Measurements from ENCODE around the gene SOD1.
A peak's percentile ranks its signal among the peaks of the same experiment; 100 is the strongest.

Gene SOD1

GRCh38 chr21:31684918-31685317 lies 25.4 kb downstream of the SOD1 start:
- no peak for DNase-seq (ENCODE audit: low spot score)

DNA sequence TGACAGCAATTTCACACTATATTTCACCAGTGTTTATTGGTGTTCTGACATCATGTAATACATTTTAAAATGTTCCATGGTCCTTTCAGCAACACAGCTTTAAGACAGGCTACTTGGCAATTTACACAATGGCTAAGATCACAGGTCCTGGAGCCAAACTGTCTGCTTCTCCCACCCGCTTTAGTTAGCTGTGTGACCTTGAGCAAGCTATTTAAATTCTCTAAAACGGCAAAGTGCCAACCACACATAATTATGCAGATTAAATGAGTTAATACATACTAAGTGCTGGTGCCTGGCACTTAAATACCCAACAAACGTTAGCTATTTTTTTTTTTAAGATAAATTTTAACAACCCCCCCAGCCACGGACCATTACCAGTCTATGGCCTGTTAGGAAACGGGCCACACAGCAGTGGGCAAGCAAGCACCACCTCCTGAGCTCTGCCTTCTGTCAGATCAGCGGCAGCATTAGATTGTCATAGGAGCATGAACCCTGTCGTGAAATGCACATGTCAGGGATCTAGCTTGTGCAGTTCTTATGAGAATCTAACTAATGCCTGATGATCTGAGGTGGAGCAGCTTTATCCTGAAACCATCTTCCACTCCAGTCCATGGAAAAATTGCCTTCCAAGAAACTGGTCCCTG lies 26.9 kb downstream of the SOD1 start:
- no peak for DNase-seq (ENCODE audit: low spot score)

GRCh38 chr21:31687108-31687507 lies 27.6 kb downstream of the SOD1 start:
- no peak for DNase-seq (ENCODE audit: low spot score)

DNA sequence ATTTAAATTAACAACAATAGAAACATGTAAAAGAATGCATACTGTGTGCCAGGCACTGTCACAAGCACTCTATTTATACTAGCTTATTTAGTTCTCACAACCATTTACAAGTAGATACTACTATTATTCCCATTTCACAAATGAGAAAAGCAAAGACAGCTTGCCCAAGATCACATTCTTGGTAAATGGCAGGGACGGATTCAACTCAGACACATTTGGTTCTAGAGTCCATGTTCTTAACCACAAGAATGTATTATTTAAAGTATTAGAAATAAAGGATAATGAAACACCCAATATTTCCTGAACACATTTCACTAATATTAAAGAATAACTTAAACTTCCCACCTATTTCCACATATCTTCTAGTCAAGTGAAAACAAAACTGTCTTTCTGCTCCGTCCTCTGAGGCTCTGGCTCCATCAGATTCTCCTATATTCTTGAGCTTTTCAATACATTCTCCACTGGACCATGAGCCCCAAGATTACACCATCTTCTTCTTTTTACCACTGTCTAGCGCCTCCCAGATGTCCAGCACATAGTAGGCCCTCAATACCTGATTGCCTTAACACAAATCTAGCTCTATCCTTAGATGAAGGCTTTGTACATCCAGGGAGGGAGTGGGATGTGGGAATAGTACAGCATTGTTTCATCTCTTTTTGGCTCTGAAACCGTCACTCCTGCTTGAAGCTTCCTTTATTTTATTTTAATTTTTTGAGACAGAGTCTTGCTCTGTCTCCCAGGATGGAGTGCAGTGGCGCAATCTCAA lies 29.3 kb downstream of the SOD1 start:
- no peak for DNase-seq (ENCODE audit: low spot score)

GRCh38 chr21:31693222-31693621 lies 33.7 kb downstream of the SOD1 start:
- no peak for DNase-seq (ENCODE audit: low spot score)

GRCh38 chr21:31696424-31696823 lies 36.9 kb downstream of the SOD1 start:
- DNase-seq (ENCODE audit: low spot score) = no peak

- no peak for DNase-seq (ENCODE audit: low spot score)
These were observed 39.0 kb downstream of the SOD1 start for GRCh38 chr21:31698461-31698860.

DNA sequence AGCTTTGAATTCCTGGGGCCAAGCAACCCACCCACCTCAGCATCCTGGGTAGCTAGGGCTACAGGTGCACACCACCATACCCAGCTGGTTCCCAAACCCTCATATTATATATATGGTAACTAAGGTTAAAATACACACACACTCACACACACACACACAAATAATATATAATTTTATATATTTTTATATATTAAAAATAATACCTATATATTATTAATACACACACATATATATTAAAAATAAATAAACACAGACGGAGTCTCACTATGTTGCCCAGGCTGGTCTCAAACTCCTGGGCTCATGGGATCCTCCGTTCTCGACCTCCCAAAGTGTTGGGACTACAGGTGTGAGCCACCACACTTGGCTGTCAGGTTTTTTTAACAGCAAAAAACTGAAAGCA lies 40.5 kb downstream of the SOD1 start:
- no peak for DNase-seq (ENCODE audit: low spot score)

GRCh38 chr21:31706562-31706961 lies 47.1 kb downstream of the SOD1 start:
- no peak for DNase-seq (ENCODE audit: low spot score)

GRCh38 chr21:31707499-31707898 lies 48.0 kb downstream of the SOD1 start:
- DNase-seq (ENCODE audit: low spot score) = no peak

GRCh38 chr21:31708541-31708940 lies 49.0 kb downstream of the SOD1 start:
- no peak for DNase-seq (ENCODE audit: low spot score)

GRCh38 chr21:31710586-31710985 lies 51.1 kb downstream of the SOD1 start:
- DNase-seq (ENCODE audit: low spot score) = no peak

DNA sequence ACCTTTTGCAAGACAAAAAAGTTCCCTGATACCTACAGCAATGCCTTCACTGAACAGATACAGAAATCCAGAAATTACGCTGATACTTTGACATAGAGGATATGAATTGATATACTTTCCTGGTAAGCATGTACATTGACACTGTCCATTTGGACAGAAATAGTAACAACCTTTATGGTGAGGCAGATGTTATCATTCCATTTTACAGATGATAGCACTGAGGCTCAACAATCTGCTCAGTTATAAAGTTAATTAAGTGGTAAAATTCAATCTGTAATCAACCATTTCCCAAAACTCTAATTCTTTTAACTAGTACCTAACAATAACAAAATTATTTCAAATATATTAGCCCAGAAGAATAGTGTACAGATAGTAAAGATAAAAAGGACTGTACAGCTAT lies 51.8 kb downstream of the SOD1 start:
- DNase-seq (ENCODE audit: low spot score) = no peak

- no peak for DNase-seq (ENCODE audit: low spot score)
These were observed 52.3 kb downstream of the SOD1 start for GRCh38 chr21:31711745-31712285.

GRCh38 chr21:31713115-31713514 lies 53.6 kb downstream of the SOD1 start:
- no peak for DNase-seq (ENCODE audit: low spot score)

- peak; percentile 43 for DNase-seq (ENCODE audit: low spot score)
These were observed 54.7 kb downstream of the SOD1 start for GRCh38 chr21:31713973-31714740.

GRCh38 chr21:31714741-31715365 lies 55.4 kb downstream of the SOD1 start:
- DNase-seq (ENCODE audit: low spot score) = no peak

GRCh38 chr21:31716106-31716505 lies 56.6 kb downstream of the SOD1 start:
- no peak for DNase-seq (ENCODE audit: low spot score)

Data from hematopoietic multipotent progenitor cell treated with erythropoietin and hydrocortisone succinate and interleukin-3 and kit ligand, for 15 days (in vitro differentiated cells).